ENCODE results near the gene THSD4. TPM values are rescaled to one million over a fixed set of nuclear protein-coding genes. Genes with fewer than 3 reads are reported as not detected.

THSD4 gene
- total and polyA plus RNA-seq, 2 of the 8 experiments (the other 6 are each of a cell fraction or from before 2014, with no cell fraction given): 2.5 to 6.2 TPM

GRCh38 chr15:71737761-71738160, 622.5 kb downstream of the THSD4 start:
- no peaks in the 10 kb centered on the region for H3K9me3 ChIP-seq (ENCODE audit: insufficient read depth in 2 of 2, low read depth in 1 of 2, low read length in 1 of 2)
- DNase-seq (ENCODE audit: low read depth in 1 of 2, low spot score in 2 of 2) (no peak), FAIRE-seq (no peak)
- no peak overlapping the region for H2BK12ac ChIP-seq (ENCODE audit: low read depth, low read length)
- H2AFZ ChIP-seq (ENCODE audit: low read length): no peak overlapping the region
- no peaks in the 10 kb centered on the region for H3K27me3 ChIP-seq (replicated peaks in 1 of 4; ENCODE audit: control insufficient read depth in 3 of 4, extremely low read depth in 1 of 4, insufficient read depth in 3 of 4, low read length in 3 of 4)
- no peak overlapping the region for H3K4me3 ChIP-seq (ENCODE audit: extremely low read depth in 1 of 4, insufficient read depth in 2 of 4, low read depth in 3 of 4, low read length in 4 of 4)
- H3K36me3 ChIP-seq (ENCODE audit: control insufficient read depth in 2 of 4, insufficient read depth in 4 of 4, low read length in 3 of 4): no peaks in the 10 kb centered on the region
- no peak overlapping the region for H2BK20ac ChIP-seq (ENCODE audit: low read length)
- no peaks in the 10 kb centered on the region for H3K4me1 ChIP-seq (replicated peaks in 1 of 4; ENCODE audit: control insufficient read depth in 3 of 4, insufficient read depth in 4 of 4, low read length in 3 of 4)
- 90% methylated on average over 15 of the region's 16 CpGs; no CpG with 5 or more reads in 1 of the 2 experiments for WGBS, 2 experiments (ENCODE audit: extremely low coverage in 1 of 2, insufficient coverage in 1 of 2, insufficient read length in 1 of 2, insufficient replicate concordance in 2 of 2, low coverage in 1 of 2, low lambda C conversion rate in 2 of 2, missing lambda C conversion rate in 1 of 2)
- H2AK5ac ChIP-seq (ENCODE audit: low read depth, low read length): no peak overlapping the region
- no peak overlapping the region for H2BK15ac ChIP-seq (ENCODE audit: low read length)
- no peaks in the 10 kb centered on the region for H3K79me2 ChIP-seq (ENCODE audit: control insufficient read depth in 1 of 2, insufficient read depth in 2 of 2, low read length in 2 of 2)
- no peak overlapping the region for H2BK5ac ChIP-seq (ENCODE audit: low read depth, low read length)
- H4K8ac ChIP-seq (ENCODE audit: extremely low read depth, insufficient read depth, low read length): no peak overlapping the region; the same call in 1 of the 2 replicates
- no peak overlapping the region for H3K9ac ChIP-seq (replicated peaks in 1 of 4; ENCODE audit: extremely low read depth in 1 of 4, low read depth in 3 of 4, low read length in 3 of 4)
- H3K56ac ChIP-seq (replicated peaks; ENCODE audit: insufficient read length, low read depth, low read length): no peak overlapping the region
- no peak overlapping the region for H3K14ac ChIP-seq (ENCODE audit: insufficient read length)
- ChIA-PET CTCF (ENCODE audit: partially characterized antibody) (interaction anchor here (0.9 to 4.7 kb wide), 3 partner anchors 15 to 294 kb away, joined by 4 to 29 read pairs (median 4); no protein-coding TSS in a partner anchor), POLR2A (ENCODE audit: partially characterized antibody) (no interaction called here)
- no peak overlapping the region for H3K4me2 ChIP-seq (ENCODE audit: insufficient read depth in 1 of 2, low read depth in 2 of 2, low read length in 2 of 2)
- H3K18ac ChIP-seq (ENCODE audit: extremely low read depth, low read length): no peak overlapping the region
- H3K27ac ChIP-seq (ENCODE audit: low read depth, low read length): no peak overlapping the region
- H3K23me2 ChIP-seq (ENCODE audit: low read depth, low read length): no peaks in the 10 kb centered on the region
- H4K5ac ChIP-seq (ENCODE audit: insufficient read length, low read depth, low read length): no peak overlapping the region
- no peak overlapping the region for H2BK120ac ChIP-seq (replicated peaks; ENCODE audit: low read depth, low read length)
- H4K91ac ChIP-seq (replicated peaks; ENCODE audit: insufficient read length, low read length): no peak overlapping the region
- H3K23ac ChIP-seq (ENCODE audit: insufficient read length): no peak overlapping the region
- H3K79me1 ChIP-seq (ENCODE audit: low read depth, low read length): no peaks in the 10 kb centered on the region
- no peak overlapping the region for H3K4ac ChIP-seq (replicated peaks; ENCODE audit: insufficient read length, low read depth, low read length)
- H4K20me1 ChIP-seq (replicated peaks in 1 of 2; ENCODE audit: control insufficient read depth in 1 of 2, insufficient read depth in 2 of 2, low read length in 2 of 2): no peaks in the 10 kb centered on the region
- TF ChIP-seq POU5F1 (IDR thresholded peaks at IDR 0.05; ENCODE audit: low read depth, low read length) (no peak), CTCF (IDR thresholded peaks at IDR 0.05; ENCODE audit: control extremely low read depth in 1 of 3, insufficient read depth in 1 of 3, low read depth in 1 of 3, low read length in 3 of 3) (no peak)

Measured in H1 (cell line).